Uterus (tissue), 2 donors: ENCODE data around the gene E2F7.

Source experiments
- POLR2A ChIP-seq, 2 donors: fragments of 450-650 bp; IDR thresholded peaks; one replicate each; pipeline ENCODE4 v1.6.1; 2016; ENCODE audit warnings: antibody characterized with exemption in 2 of 2, mild to moderate bottlenecking in 1 of 2, moderate library complexity in 1 of 2
- TF ChIP-seq, protein P1 (sequence below), 4 experiments: fragments of 200-600 bp in 2 of 4; fragments of 450-650 bp in 2 of 4; sonication (generic) in 2 of 4; IDR thresholded peaks; one replicate each; pipeline ENCODE4 v1.5.1; 2016 to 2019; ENCODE audit warnings: antibody characterized with exemption in 4 of 4, mild to moderate bottlenecking in 2 of 4, moderate library complexity in 1 of 4

DNA sequence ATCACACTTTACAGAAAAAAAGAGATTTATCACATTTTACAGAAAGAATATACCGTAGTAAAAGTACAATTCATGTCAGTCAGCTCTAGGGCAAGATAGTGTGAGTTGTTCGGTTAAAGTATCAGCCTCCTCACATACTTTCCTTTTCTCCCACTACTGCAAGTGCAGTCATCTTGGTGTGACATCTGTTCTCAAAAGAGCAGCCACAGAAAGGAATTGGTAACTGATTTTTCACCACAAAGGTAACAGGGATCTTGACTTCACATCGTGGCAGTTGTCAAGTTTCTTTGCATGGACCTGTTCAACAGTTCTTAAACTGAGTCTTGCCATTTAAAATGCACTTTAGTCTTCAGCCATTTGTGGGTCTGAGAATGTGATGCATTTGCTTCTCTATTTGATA, 5.0 kb upstream of the E2F7 start:
- TF ChIP-seq, protein P1, sequence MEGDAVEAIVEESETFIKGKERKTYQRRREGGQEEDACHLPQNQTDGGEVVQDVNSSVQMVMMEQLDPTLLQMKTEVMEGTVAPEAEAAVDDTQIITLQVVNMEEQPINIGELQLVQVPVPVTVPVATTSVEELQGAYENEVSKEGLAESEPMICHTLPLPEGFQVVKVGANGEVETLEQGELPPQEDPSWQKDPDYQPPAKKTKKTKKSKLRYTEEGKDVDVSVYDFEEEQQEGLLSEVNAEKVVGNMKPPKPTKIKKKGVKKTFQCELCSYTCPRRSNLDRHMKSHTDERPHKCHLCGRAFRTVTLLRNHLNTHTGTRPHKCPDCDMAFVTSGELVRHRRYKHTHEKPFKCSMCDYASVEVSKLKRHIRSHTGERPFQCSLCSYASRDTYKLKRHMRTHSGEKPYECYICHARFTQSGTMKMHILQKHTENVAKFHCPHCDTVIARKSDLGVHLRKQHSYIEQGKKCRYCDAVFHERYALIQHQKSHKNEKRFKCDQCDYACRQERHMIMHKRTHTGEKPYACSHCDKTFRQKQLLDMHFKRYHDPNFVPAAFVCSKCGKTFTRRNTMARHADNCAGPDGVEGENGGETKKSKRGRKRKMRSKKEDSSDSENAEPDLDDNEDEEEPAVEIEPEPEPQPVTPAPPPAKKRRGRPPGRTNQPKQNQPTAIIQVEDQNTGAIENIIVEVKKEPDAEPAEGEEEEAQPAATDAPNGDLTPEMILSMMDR (IDR thresholded peaks at IDR 0.05): no peak
- TF ChIP-seq POLR2A (IDR thresholded peaks at IDR 0.05): no peak
